Peyer's patch (tissue), 4 donors: ENCODE data around the gene FSTL5. TPM values are rescaled to one million over a fixed set of nuclear protein-coding genes. Genes with fewer than 3 reads are reported as not detected.

Experiments used
- DNase-seq, 3 donors: peaks; one replicate each; pipeline ENCODE4 v3.0.0-alpha.2; 2017 to 2019
- H3K27ac ChIP-seq, 4 donors: fragments of 200-600 bp; sonication (generic); one replicate each; pipeline ENCODE4 v1.5.1; 2016 to 2019
- H3K27me3 ChIP-seq, 2 donors: fragments of 200-600 bp; sonication (generic); one replicate each; pipeline ENCODE4 v1.5.1; 2019
- H3K36me3 ChIP-seq, 3 donors: fragments of 200-600 bp; sonication (generic); one replicate each; pipeline ENCODE4 v1.5.1; 2016 to 2019
- H3K4me1 ChIP-seq, 4 donors: fragments of 200-600 bp; sonication (generic); one replicate each; pipeline ENCODE4 v1.5.1; 2016 to 2019
- H3K4me3 ChIP-seq, 4 donors: fragments of 200-600 bp; sonication (generic); 1 replicate in 3 of 4; 2 replicates in 1 of 4; pipeline ENCODE4 v1.5.1; 2016 to 2019; ENCODE audit warnings: mild to moderate bottlenecking in 1 of 4
- H3K9me3 ChIP-seq, 4 donors: fragments of 200-600 bp; sonication (generic); one replicate each; pipeline ENCODE4 v1.5.1; 2016 to 2019; ENCODE audit warnings: mild to moderate bottlenecking in 1 of 4
- CTCF ChIP-seq, 6 experiments: fragments of 450-650 bp in 4 of 6; fragments of 200-600 bp in 2 of 6; sonication (generic) in 1 of 6; IDR thresholded peaks; one replicate each; pipeline ENCODE4 v1.5.1; 2017 to 2019; ENCODE audit warnings: antibody characterized with exemption in 6 of 6, mild to moderate bottlenecking in 3 of 6, moderate library complexity in 1 of 6
- POLR2A ChIP-seq, 2 donors: fragments of 450-650 bp; IDR thresholded peaks; one replicate each; pipeline ENCODE4 v1.5.1; 2017; ENCODE audit warnings: antibody characterized with exemption in 2 of 2, mild to moderate bottlenecking in 2 of 2, moderate library complexity in 2 of 2
- total RNA-seq, 4 donors: library from RNA; depleted of rRNA; stranded (reverse); fragments of >200 nt; gene quantifications; one replicate each; pipeline ENCODE4 v1.1.0, GENCODE V29; 2016

The FSTL5 gene
- total RNA-seq, 4 donors from 2014 or later, result 1.7 TPM; not detected in 3

GRCh38 chr4:161457311-161457710 lies 706.5 kb downstream of the FSTL5 start:
- Histone ChIP-seq H3K27ac (no peak overlapping the region), H3K9me3 (no peaks in the 10 kb centered on the region), H3K4me1 (no peaks in the 10 kb centered on the region), H3K36me3 (no peaks in the 10 kb centered on the region), H3K27me3 (no peaks in the 10 kb centered on the region), H3K4me3 (no peak overlapping the region)
- TF ChIP-seq CTCF (IDR thresholded peaks at IDR 0.05), result no peak
- no peak for TF ChIP-seq POLR2A (IDR thresholded peaks at IDR 0.05)
- DNase-seq, result no peak

- Histone ChIP-seq H3K4me1 (no peaks in the 10 kb centered on the region), H3K27me3 (no peaks in the 10 kb centered on the region), H3K9me3 (no peaks in the 10 kb centered on the region), H3K4me3 (no peak overlapping the region), H3K36me3 (no peaks in the 10 kb centered on the region), H3K27ac (no peak overlapping the region)
- TF ChIP-seq CTCF (IDR thresholded peaks at IDR 0.05) (no peak), POLR2A (IDR thresholded peaks at IDR 0.05) (no peak)
- no peak for DNase-seq
Measured at GRCh38 chr4:161454860-161455259, 708.9 kb downstream of the FSTL5 start.

GRCh38 chr4:161448550-161449180 lies 715.1 kb downstream of the FSTL5 start:
- H3K9me3 ChIP-seq, result no peaks in the 10 kb centered on the region
- no peak overlapping the region for H3K27ac ChIP-seq
- H3K36me3 ChIP-seq, result no peaks in the 10 kb centered on the region
- no peak for TF ChIP-seq POLR2A (IDR thresholded peaks at IDR 0.05)
- no peak for TF ChIP-seq CTCF (IDR thresholded peaks at IDR 0.05)
- H3K4me1 ChIP-seq, result no peaks in the 10 kb centered on the region
- no peak for DNase-seq
- no peak overlapping the region for H3K4me3 ChIP-seq
- H3K27me3 ChIP-seq, result no peaks in the 10 kb centered on the region

GRCh38 chr4:161444626-161445025 lies 719.2 kb downstream of the FSTL5 start:
- no peak for DNase-seq
- no peaks in the 10 kb centered on the region for H3K36me3 ChIP-seq
- H3K4me1 ChIP-seq, result no peaks in the 10 kb centered on the region
- TF ChIP-seq POLR2A (IDR thresholded peaks at IDR 0.05), result no peak
- TF ChIP-seq CTCF (IDR thresholded peaks at IDR 0.05), result no peak
- no peak overlapping the region for H3K27ac ChIP-seq
- H3K27me3 ChIP-seq, result no peaks in the 10 kb centered on the region
- H3K9me3 ChIP-seq, result no peaks in the 10 kb centered on the region
- H3K4me3 ChIP-seq, result no peak overlapping the region

GRCh38 chr4:161442921-161443320 lies 720.9 kb downstream of the FSTL5 start:
- TF ChIP-seq POLR2A (IDR thresholded peaks at IDR 0.05), result no peak
- TF ChIP-seq CTCF (IDR thresholded peaks at IDR 0.05), result no peak
- no peaks in the 10 kb centered on the region for H3K4me1 ChIP-seq
- no peak overlapping the region for H3K4me3 ChIP-seq
- no peak for DNase-seq
- H3K27me3 ChIP-seq, result no peaks in the 10 kb centered on the region
- no peaks in the 10 kb centered on the region for H3K9me3 ChIP-seq
- H3K36me3 ChIP-seq, result no peaks in the 10 kb centered on the region
- H3K27ac ChIP-seq, result no peak overlapping the region

- DNase-seq, result no peak
- Histone ChIP-seq H3K4me1 (no peaks in the 10 kb centered on the region), H3K4me3 (no peak overlapping the region), H3K9me3 (no peaks in the 10 kb centered on the region), H3K27me3 (no peaks in the 10 kb centered on the region), H3K27ac (no peak overlapping the region), H3K36me3 (no peaks in the 10 kb centered on the region)
- TF ChIP-seq CTCF (IDR thresholded peaks at IDR 0.05), result no peak
- TF ChIP-seq POLR2A (IDR thresholded peaks at IDR 0.05), result no peak
Measured at GRCh38 chr4:161438096-161438495, 725.7 kb downstream of the FSTL5 start.
